Measurements from ENCODE around the gene ECE1. TPM values are rescaled to one million over a fixed set of nuclear protein-coding genes. Genes with fewer than 3 reads are reported as not detected.

Gene ECE1
- total and polyA plus RNA-seq, 2 of the 13 experiments (the other 11 are each of a cell fraction or from before 2014, with no cell fraction given), result 13.5 to 21.2 TPM

- TF ChIP-seq FOXP1 (IDR thresholded peaks at IDR 0.05), result peak; percentile 96
- peak; percentile 98 for TF ChIP-seq FOXP1 (CRISPR knock-in tag; IDR thresholded peaks at IDR 0.05)
- TF ChIP-seq RFXAP (CRISPR knock-in tag; IDR thresholded peaks at IDR 0.05; ENCODE audit: borderline replicate concordance), result no peak; the same call in 1 of the 2 replicates
- no peak for TF ChIP-seq SRY (CRISPR knock-in tag; IDR thresholded peaks at IDR 0.05)
- no peak for TF ChIP-seq ZZZ3 (CRISPR knock-in tag; IDR thresholded peaks at IDR 0.05; ENCODE audit: borderline replicate concordance)
- no peak for TF ChIP-seq SETDB1 (CRISPR knock-in tag; IDR thresholded peaks at IDR 0.05; ENCODE audit: borderline replicate concordance)
- no peak for TF ChIP-seq FOXM1 (CRISPR knock-in tag; IDR thresholded peaks at IDR 0.05)
- no peak for TF ChIP-seq TERF1 (CRISPR knock-in tag; IDR thresholded peaks at IDR 0.05)
- TF ChIP-seq REXO4 (CRISPR knock-in tag; IDR thresholded peaks at IDR 0.05; ENCODE audit: borderline replicate concordance), result no peak
- no peak for TF ChIP-seq NRL (CRISPR knock-in tag; IDR thresholded peaks at IDR 0.05; ENCODE audit: borderline replicate concordance)
- TF ChIP-seq ZXDC (CRISPR knock-in tag; IDR thresholded peaks at IDR 0.05), result no peak; the same call in 1 of the 2 replicates
- peak; percentile 69 for TF ChIP-seq RBM39 (IDR thresholded peaks at IDR 0.05; ENCODE audit: low read depth, low read length, poor library complexity, severe bottlenecking)
- peak; percentile 27; the same call in 1 of the 2 replicates for TF ChIP-seq ZNF703 (CRISPR knock-in tag; IDR thresholded peaks at IDR 0.05; ENCODE audit: borderline replicate concordance)
- TF ChIP-seq ZNF781 (CRISPR knock-in tag; IDR thresholded peaks at IDR 0.05; ENCODE audit: borderline replicate concordance, not compliant biosample characterization), result no peak
- TF ChIP-seq CBFB (CRISPR knock-in tag; IDR thresholded peaks at IDR 0.05), result no peak
- no peak for TF ChIP-seq PLSCR1 (CRISPR knock-in tag; IDR thresholded peaks at IDR 0.05; ENCODE audit: borderline replicate concordance)
- no peak for TF ChIP-seq NFE2 (CRISPR knock-in tag; IDR thresholded peaks at IDR 0.05)
- no peak for TF ChIP-seq SYNCRIP (IDR thresholded peaks at IDR 0.05; ENCODE audit: insufficient read depth, low read depth, low read length)
- TF ChIP-seq HOXD1 (CRISPR knock-in tag; IDR thresholded peaks at IDR 0.05), result peak; percentile 50; the same call in 1 of the 2 replicates
- no peak for TF ChIP-seq POLR2AphosphoS2 (IDR thresholded peaks at IDR 0.05; ENCODE audit: low read depth, low read length)
- peak; percentile 70; the same call in 1 of the 2 replicates for TF ChIP-seq ZNF788 (CRISPR knock-in tag; IDR thresholded peaks at IDR 0.05; ENCODE audit: borderline replicate concordance)
- TF ChIP-seq TBP (CRISPR knock-in tag; IDR thresholded peaks at IDR 0.05), result no peak
- TF ChIP-seq CBX2 (IDR thresholded peaks at IDR 0.05; ENCODE audit: low read depth, low read length), result no peak
- TF ChIP-seq CBX2 (CRISPR knock-in tag; IDR thresholded peaks at IDR 0.05; ENCODE audit: low read depth), result no peak
These were observed 48.5 kb upstream of the ECE1 start (continued) for GRCh38 chr1:21338573-21339355.

Measured in HepG2 (cell line).